GM12878 (cell line): Measurements from ENCODE around the gene REPS2. TPM values are rescaled to one million over a fixed set of nuclear protein-coding genes. Genes with fewer than 3 reads are reported as not detected.

Source experiments
- ATAC-seq: fragments of 200-7000 bp; cut with Tn5 transposase; 3 replicates; pipeline ENCODE4 v1.9.1; 2020; ENCODE audit warnings: mild to moderate bottlenecking, moderate library complexity
- BruUV-seq: library from RNA; stranded (reverse); fragments of 400-500 nt; replicated peaks from 2 replicates; lab custom pipeline; 2021; lab: Mats Ljungman, UMichigan
- CTCF ChIA-PET: fragments of 300-600 bp; sonication (Branson Sonifier 250); formaldehyde crosslinking; extraction: SDS; loops from one replicate; lab custom pipeline; 2021; ENCODE audit warnings: inconsistent platforms; lab: Yijun Ruan, JAX
- POLR2A ChIA-PET: fragments of 350-600 bp; formaldehyde crosslinking; extraction: SDS; loops from one replicate; lab custom pipeline; 2021; ENCODE audit warnings: inconsistent platforms; lab: Charles Lee
- RAD21 ChIA-PET: fragments of 300-600 bp; sonication (Branson Sonifier 250); formaldehyde crosslinking; loops from one replicate; lab custom pipeline; 2023; ENCODE audit warnings: antibody characterized with exemption; ENCODE audit not compliant: unreplicated experiment; lab: Charles Lee
- SMC1A ChIA-PET: fragments of 300-600 bp; sonication (Branson Sonifier 250); formaldehyde crosslinking; loops from one replicate; lab custom pipeline; 2023; ENCODE audit not compliant: unreplicated experiment, uncharacterized antibody; lab: Charles Lee
- DNase-seq: peaks from one replicate; pipeline ENCODE4 v3.0.0-alpha.2; 2011; ENCODE audit warnings: low read depth, low spot score
- FAIRE-seq: peaks from 3 replicates; lab custom pipeline; 2011; peaks lifted over from hg19 to GRCh38; lab: Jason Lieb, UNC
- H2AFZ ChIP-seq: 2 replicates; pipeline ENCODE4 v1.6.0; 2011; ENCODE audit warnings: low read depth, low read length, control low read depth; ENCODE audit not compliant: control insufficient read depth
- H3K27ac ChIP-seq: 2 replicates; pipeline ENCODE4 v1.5.1; 2011; ENCODE audit warnings: control low read depth; ENCODE audit not compliant: control insufficient read depth, insufficient read depth
- H3K27me3 ChIP-seq, 2 experiments: replicated peaks in 1 of 2; 2 replicates each; pipeline versions ENCODE4 v1.6.0 to v1.6.1; 2011; ENCODE audit warnings: low read length in 1 of 2; ENCODE audit not compliant: control insufficient read depth in 2 of 2, insufficient read depth in 2 of 2
- H3K36me3 ChIP-seq, 2 experiments: 2 replicates each; pipeline ENCODE4 v1.5.1; 2011; ENCODE audit warnings: low read length in 1 of 2; ENCODE audit not compliant: control insufficient read depth in 2 of 2, insufficient read depth in 2 of 2
- H3K4me1 ChIP-seq: 2 replicates; pipeline ENCODE4 v1.6.1; 2011; ENCODE audit warnings: mild to moderate bottlenecking, low read length, moderate library complexity, mixed read lengths; ENCODE audit not compliant: control insufficient read depth, insufficient read depth
- H3K4me2 ChIP-seq: 2 replicates; pipeline ENCODE4 v1.6.0; 2011; ENCODE audit warnings: control low read depth; ENCODE audit not compliant: control insufficient read depth, insufficient read depth
- H3K4me3 ChIP-seq: fragments of 200-600 bp; sonication (generic); 2 replicates; pipeline ENCODE4 v1.5.1; 2016
- H3K79me2 ChIP-seq: 2 replicates; pipeline ENCODE4 v1.6.0; 2011; ENCODE audit warnings: low read length; ENCODE audit not compliant: control insufficient read depth, insufficient read depth
- H3K9ac ChIP-seq: 2 replicates; pipeline ENCODE4 v1.8.0; 2011; ENCODE audit warnings: low read length, control low read depth, mixed read lengths; ENCODE audit not compliant: control insufficient read depth, insufficient read depth
- H3K9me3 ChIP-seq: replicated peaks from 3 replicates; pipeline ENCODE4 v1.5.1; 2011; ENCODE audit warnings: mild to moderate bottlenecking, low read length; ENCODE audit not compliant: control insufficient read depth, insufficient read depth
- H4K20me1 ChIP-seq: 2 replicates; pipeline ENCODE4 v1.6.0; 2011; ENCODE audit not compliant: control insufficient read depth, insufficient read depth
- E4F1 ChIP-seq: fragments of 450-650 bp; IDR thresholded peaks from 2 replicates; pipeline ENCODE4 v1.6.1; 2018; ENCODE audit warnings: borderline replicate concordance, mild to moderate bottlenecking; ENCODE audit not compliant: partially characterized antibody
- FOXK2 ChIP-seq: fragments of 450-650 bp; IDR thresholded peaks from 2 replicates; pipeline ENCODE4 v1.6.1; 2017; ENCODE audit warnings: mild to moderate bottlenecking, moderate library complexity
- MXI1 ChIP-seq: fragments of 150-350 bp; IDR thresholded peaks from 2 replicates; pipeline ENCODE4 v1.6.1; 2011; ENCODE audit warnings: low read depth, mild to moderate bottlenecking, inconsistent platforms, low read length, improper control_type of control experiment
- NR2F1 ChIP-seq: fragments of 450-650 bp; conservative IDR thresholded peaks from 2 replicates; pipeline ENCODE4 v1.6.1; 2017; ENCODE audit warnings: mild to moderate bottlenecking
- RCOR1 ChIP-seq: conservative IDR thresholded peaks from 2 replicates; pipeline ENCODE4 v1.6.1; 2012; ENCODE audit warnings: low read depth, low read length, improper control_type of control experiment
- RFX5 ChIP-seq: IDR thresholded peaks from 2 replicates; pipeline ENCODE4 v1.6.1; 2011; ENCODE audit warnings: low read depth, low read length, improper control_type of control experiment
- ZNF622 ChIP-seq: fragments of 450-650 bp; IDR thresholded peaks from 2 replicates; pipeline ENCODE4 v1.6.1; 2017; ENCODE audit warnings: mild to moderate bottlenecking, inconsistent platforms
- WGBS: methylation state at CpG from one replicate; pipeline ENCODE4 v1.1.6; 2016; ENCODE audit warnings: low lambda C conversion rate; ENCODE audit not compliant: insufficient replicate concordance, insufficient coverage; ENCODE audit errors: missing lambda C conversion rate; 5-methylcytosine and 5-hydroxymethylcytosine counted together
- in situ Hi-C: fragments of 300-500 bp; cut with MboI; formaldehyde crosslinking; loops from 9 replicates; pipeline ENCODE4 v1.14.3; 2018; ENCODE audit warnings: mixed read lengths
- intact Hi-C: fragments of 100-400 bp; cut with micrococcal nuclease; formaldehyde crosslinking; loops from one replicate; pipeline ENCODE4 v1.14.2; 2022; ENCODE audit not compliant: unreplicated experiment
- polyA plus RNA-seq, 11 experiments: library from polyadenylated mRNA; depleted of rRNA in 4 of 11; unstranded in 6 of 11; stranded (reverse) in 5 of 11; fragments of >200 nt; fragmentation: Nextera tagmentation in 4 of 11; fragmentation: Illumina TruSeq in 1 of 11; extraction: Ambion mirVana in 4 of 11; extraction: Trizol in 1 of 11; gene quantifications; 1 replicate in 1 of 11; 2 replicates in 10 of 11; pipeline versions ENCODE4 v1.2.1 to v1.2.3, GENCODE V29; 2011 to 2016; ENCODE audit warnings: inconsistent platforms in 2 of 11, missing spikeins in 2 of 11, low read depth in 1 of 11
- total RNA-seq, 4 experiments: library from RNA; depleted of rRNA in 3 of 4; stranded (reverse); fragments of >200 nt in 3 of 4; fragmentation: Illumina TruSeq in 1 of 4; extraction: Trizol in 1 of 4; gene quantifications; 2 replicates each; pipeline versions ENCODE4 v1.2.1 to v1.2.3, GENCODE V29; 2013 to 2021
- TF ChIP-seq, protein P1 (sequence below): fragments of 450-650 bp; IDR thresholded peaks from 2 replicates; pipeline ENCODE4 v1.6.1; 2017; ENCODE audit warnings: mild to moderate bottlenecking, low read depth, inconsistent platforms; ENCODE audit not compliant: poor library complexity, severe bottlenecking
- TF ChIP-seq, protein P2 (sequence below): fragments of 150-350 bp; IDR thresholded peaks from 2 replicates; pipeline ENCODE4 v1.6.1; 2016; ENCODE audit warnings: low read depth, low read length

Gene REPS2
- total and polyA plus RNA-seq, 10 of the 15 experiments (the other 5 are each of a cell fraction or from before 2014, with no cell fraction given) = 2.1 to 6.8 (median 3.9) TPM

DNA sequence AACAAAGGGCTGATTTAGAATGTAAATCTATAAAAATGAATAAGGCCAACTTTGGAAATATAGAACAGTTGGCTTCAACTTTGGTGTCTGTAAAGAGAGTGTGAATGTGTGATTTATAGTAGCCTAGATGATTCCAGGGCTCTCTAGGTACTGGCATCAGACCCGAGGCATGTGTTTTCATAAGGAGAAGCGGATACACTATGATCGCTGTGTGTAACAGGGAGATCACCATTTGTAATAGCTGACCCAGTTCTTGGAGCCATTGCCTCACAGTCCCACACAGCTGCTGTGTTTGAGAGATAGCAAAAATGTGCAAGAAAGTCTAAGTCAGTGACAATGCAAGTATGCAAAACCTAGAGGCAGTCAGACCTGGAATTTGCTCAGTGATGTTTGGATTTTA is 135.1 kb downstream of the REPS2 start:
- Histone ChIP-seq H3K36me3 (no peaks in the 10 kb centered on the region), H2AFZ (no peak overlapping the region), H3K9me3 (no peaks in the 10 kb centered on the region), H4K20me1 (no peaks in the 10 kb centered on the region), H3K9ac (no peak overlapping the region), H3K79me2 (no peaks in the 10 kb centered on the region), H3K4me1 (no peaks in the 10 kb centered on the region), H3K27me3 (no peaks in the 10 kb centered on the region; a peak in 2 of 4 replicates), H3K27ac (no peak overlapping the region), H3K4me3 (no peak overlapping the region), H3K4me2 (no peak overlapping the region)
- in situ Hi-C loops (no loop called here), intact Hi-C loops (no loop called here)
- no TSS peak for BruUV-seq
- ChIA-PET CTCF (interaction anchor here (0.8 to 2.3 kb wide), 5 partner anchors 9 to 255 kb away, joined by 3 to 10 read pairs (median 9); no protein-coding TSS in a partner anchor), POLR2A (no interaction called here), RAD21 (no interaction called here), SMC1A (interaction anchor here (0.7 to 1.8 kb wide), 6 partner anchors 10 to 200 kb away, joined by 3 to 8 read pairs (median 4); no protein-coding TSS in a partner anchor)
- TF ChIP-seq FOXK2 (no peak), E4F1 (no peak), NR2F1 (no peak)
- 43% methylated on average over 3 of the region's 3 CpGs for WGBS
- no peak for ATAC-seq
- DNase-seq = no peak
- FAIRE-seq = no peak

- intact Hi-C loops = no loop called here
- in situ Hi-C loops = no loop called here
- Histone ChIP-seq H3K4me2 (no peak overlapping the region), H3K36me3 (no peaks in the 10 kb centered on the region), H3K27ac (no peak overlapping the region), H2AFZ (no peak overlapping the region), H3K9ac (no peak overlapping the region), H3K79me2 (no peaks in the 10 kb centered on the region), H3K9me3 (no peaks in the 10 kb centered on the region), H3K4me1 (no peaks in the 10 kb centered on the region), H4K20me1 (no peaks in the 10 kb centered on the region), H3K27me3 (no peaks in the 10 kb centered on the region; a peak in 1 of 4 replicates), H3K4me3 (no peak overlapping the region)
- ChIA-PET SMC1A (interaction anchor here (0.8 to 1.5 kb wide), 7 partner anchors 9 to 253 kb away, joined by 3 to 8 read pairs (median 3); no protein-coding TSS in a partner anchor), CTCF (interaction anchor here (0.8 to 2.3 kb wide), 9 partner anchors 10 to 256 kb away, joined by 3 to 10 read pairs (median 4); no protein-coding TSS in a partner anchor), RAD21 (interaction anchor here (1.2 to 1.6 kb wide), 2 partner anchors 199 to 256 kb away, joined by 3 read pairs; no protein-coding TSS in a partner anchor), POLR2A (no interaction called here)
- ATAC-seq (peak; percentile 67), FAIRE-seq (no peak), DNase-seq (no peak)
- no peak for TF ChIP-seq ZNF622
- TF ChIP-seq RCOR1 = no peak
- TF ChIP-seq, protein P1, sequence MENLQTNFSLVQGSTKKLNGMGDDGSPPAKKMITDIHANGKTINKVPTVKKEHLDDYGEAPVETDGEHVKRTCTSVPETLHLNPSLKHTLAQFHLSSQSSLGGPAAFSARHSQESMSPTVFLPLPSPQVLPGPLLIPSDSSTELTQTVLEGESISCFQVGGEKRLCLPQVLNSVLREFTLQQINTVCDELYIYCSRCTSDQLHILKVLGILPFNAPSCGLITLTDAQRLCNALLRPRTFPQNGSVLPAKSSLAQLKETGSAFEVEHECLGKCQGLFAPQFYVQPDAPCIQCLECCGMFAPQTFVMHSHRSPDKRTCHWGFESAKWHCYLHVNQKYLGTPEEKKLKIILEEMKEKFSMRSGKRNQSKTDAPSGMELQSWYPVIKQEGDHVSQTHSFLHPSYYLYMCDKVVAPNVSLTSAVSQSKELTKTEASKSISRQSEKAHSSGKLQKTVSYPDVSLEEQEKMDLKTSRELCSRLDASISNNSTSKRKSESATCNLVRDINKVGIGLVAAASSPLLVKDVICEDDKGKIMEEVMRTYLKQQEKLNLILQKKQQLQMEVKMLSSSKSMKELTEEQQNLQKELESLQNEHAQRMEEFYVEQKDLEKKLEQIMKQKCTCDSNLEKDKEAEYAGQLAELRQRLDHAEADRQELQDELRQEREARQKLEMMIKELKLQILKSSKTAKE = no peak
- TF ChIP-seq, protein P2, sequence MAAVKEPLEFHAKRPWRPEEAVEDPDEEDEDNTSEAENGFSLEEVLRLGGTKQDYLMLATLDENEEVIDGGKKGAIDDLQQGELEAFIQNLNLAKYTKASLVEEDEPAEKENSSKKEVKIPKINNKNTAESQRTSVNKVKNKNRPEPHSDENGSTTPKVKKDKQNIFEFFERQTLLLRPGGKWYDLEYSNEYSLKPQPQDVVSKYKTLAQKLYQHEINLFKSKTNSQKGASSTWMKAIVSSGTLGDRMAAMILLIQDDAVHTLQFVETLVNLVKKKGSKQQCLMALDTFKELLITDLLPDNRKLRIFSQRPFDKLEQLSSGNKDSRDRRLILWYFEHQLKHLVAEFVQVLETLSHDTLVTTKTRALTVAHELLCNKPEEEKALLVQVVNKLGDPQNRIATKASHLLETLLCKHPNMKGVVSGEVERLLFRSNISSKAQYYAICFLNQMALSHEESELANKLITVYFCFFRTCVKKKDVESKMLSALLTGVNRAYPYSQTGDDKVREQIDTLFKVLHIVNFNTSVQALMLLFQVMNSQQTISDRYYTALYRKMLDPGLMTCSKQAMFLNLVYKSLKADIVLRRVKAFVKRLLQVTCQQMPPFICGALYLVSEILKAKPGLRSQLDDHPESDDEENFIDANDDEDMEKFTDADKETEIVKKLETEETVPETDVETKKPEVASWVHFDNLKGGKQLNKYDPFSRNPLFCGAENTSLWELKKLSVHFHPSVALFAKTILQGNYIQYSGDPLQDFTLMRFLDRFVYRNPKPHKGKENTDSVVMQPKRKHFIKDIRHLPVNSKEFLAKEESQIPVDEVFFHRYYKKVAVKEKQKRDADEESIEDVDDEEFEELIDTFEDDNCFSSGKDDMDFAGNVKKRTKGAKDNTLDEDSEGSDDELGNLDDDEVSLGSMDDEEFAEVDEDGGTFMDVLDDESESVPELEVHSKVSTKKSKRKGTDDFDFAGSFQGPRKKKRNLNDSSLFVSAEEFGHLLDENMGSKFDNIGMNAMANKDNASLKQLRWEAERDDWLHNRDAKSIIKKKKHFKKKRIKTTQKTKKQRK = no peak
- no peak for TF ChIP-seq MXI1
- TF ChIP-seq RFX5 = no peak
- 3% methylated on average over 2 of the region's 2 CpGs for WGBS
- no TSS peak for BruUV-seq
Observed at GRCh38 chrX:17081968-17082367, 135.5 kb downstream of the REPS2 start.
